ENCODE measurements around the gene SLC5A1. TPM values are rescaled to one million over a fixed set of nuclear protein-coding genes. Genes with fewer than 3 reads are reported as not detected.

Gene SLC5A1
- total RNA-seq, 1 experiment from 2014 or later: not detected

GRCh38 chr22:32083000-32083399 is 39.9 kb downstream of the SLC5A1 start (continued):
- no peak for TF ChIP-seq ZNF425 (CRISPR knock-in tag; conservative IDR thresholded peaks at IDR 0.05)
- TF ChIP-seq ZNF396 (CRISPR knock-in tag; IDR thresholded peaks at IDR 0.05; ENCODE audit: borderline replicate concordance): no peak
- TF ChIP-seq, protein P1, sequence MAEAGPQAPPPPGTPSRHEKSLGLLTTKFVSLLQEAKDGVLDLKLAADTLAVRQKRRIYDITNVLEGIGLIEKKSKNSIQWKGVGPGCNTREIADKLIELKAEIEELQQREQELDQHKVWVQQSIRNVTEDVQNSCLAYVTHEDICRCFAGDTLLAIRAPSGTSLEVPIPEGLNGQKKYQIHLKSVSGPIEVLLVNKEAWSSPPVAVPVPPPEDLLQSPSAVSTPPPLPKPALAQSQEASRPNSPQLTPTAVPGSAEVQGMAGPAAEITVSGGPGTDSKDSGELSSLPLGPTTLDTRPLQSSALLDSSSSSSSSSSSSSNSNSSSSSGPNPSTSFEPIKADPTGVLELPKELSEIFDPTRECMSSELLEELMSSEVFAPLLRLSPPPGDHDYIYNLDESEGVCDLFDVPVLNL (CRISPR knock-in tag; IDR thresholded peaks at IDR 0.05; ENCODE audit: borderline replicate concordance, low read depth): no peak
- TF ChIP-seq, protein P2, sequence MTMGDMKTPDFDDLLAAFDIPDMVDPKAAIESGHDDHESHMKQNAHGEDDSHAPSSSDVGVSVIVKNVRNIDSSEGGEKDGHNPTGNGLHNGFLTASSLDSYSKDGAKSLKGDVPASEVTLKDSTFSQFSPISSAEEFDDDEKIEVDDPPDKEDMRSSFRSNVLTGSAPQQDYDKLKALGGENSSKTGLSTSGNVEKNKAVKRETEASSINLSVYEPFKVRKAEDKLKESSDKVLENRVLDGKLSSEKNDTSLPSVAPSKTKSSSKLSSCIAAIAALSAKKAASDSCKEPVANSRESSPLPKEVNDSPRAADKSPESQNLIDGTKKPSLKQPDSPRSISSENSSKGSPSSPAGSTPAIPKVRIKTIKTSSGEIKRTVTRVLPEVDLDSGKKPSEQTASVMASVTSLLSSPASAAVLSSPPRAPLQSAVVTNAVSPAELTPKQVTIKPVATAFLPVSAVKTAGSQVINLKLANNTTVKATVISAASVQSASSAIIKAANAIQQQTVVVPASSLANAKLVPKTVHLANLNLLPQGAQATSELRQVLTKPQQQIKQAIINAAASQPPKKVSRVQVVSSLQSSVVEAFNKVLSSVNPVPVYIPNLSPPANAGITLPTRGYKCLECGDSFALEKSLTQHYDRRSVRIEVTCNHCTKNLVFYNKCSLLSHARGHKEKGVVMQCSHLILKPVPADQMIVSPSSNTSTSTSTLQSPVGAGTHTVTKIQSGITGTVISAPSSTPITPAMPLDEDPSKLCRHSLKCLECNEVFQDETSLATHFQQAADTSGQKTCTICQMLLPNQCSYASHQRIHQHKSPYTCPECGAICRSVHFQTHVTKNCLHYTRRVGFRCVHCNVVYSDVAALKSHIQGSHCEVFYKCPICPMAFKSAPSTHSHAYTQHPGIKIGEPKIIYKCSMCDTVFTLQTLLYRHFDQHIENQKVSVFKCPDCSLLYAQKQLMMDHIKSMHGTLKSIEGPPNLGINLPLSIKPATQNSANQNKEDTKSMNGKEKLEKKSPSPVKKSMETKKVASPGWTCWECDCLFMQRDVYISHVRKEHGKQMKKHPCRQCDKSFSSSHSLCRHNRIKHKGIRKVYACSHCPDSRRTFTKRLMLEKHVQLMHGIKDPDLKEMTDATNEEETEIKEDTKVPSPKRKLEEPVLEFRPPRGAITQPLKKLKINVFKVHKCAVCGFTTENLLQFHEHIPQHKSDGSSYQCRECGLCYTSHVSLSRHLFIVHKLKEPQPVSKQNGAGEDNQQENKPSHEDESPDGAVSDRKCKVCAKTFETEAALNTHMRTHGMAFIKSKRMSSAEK (CRISPR knock-in tag; IDR thresholded peaks at IDR 0.05; ENCODE audit: borderline replicate concordance): no peak
- TF ChIP-seq JUN (CRISPR knock-in tag; IDR thresholded peaks at IDR 0.05): no peak
- TF ChIP-seq IRF1 (CRISPR knock-in tag; IDR thresholded peaks at IDR 0.05): no peak

DNA sequence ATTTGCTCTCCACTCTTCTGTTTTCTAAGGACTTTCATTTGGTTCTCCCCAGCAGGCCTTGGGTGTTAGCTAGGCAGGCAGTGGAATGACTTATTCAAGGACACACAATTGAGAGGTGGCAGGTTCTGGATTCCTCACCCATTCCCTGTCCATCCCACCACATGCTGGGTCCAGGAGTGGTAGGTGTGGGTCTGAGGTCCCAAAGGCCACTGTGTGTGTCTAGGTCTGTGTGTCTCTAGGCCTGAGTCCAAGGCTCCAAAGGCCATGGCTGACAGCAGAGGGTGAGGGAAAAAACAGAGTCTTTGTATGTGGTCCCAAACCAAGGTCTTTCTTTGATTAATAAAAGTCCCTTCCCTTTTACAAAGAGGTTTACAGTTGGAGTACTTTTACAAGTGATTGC is 40.8 kb downstream of the SLC5A1 start:
- ChIA-PET POLR2A (no interaction called here), CTCF (interaction anchor here (6.5 to 9.6 kb wide), 2 partner anchors 106 to 113 kb away, joined by 46 to 137 read pairs; no protein-coding TSS in a partner anchor)
- no peak overlapping the region for H3K27ac Mint-ChIP-seq
- H3K27me3 Mint-ChIP-seq (ENCODE audit: low read depth): peaks cover 10% of the 10 kb centered on the region; the same call in 1 of the 2 replicates
- no peaks in the 10 kb centered on the region for H3K4me1 Mint-ChIP-seq
- TF ChIP-seq, protein P3, sequence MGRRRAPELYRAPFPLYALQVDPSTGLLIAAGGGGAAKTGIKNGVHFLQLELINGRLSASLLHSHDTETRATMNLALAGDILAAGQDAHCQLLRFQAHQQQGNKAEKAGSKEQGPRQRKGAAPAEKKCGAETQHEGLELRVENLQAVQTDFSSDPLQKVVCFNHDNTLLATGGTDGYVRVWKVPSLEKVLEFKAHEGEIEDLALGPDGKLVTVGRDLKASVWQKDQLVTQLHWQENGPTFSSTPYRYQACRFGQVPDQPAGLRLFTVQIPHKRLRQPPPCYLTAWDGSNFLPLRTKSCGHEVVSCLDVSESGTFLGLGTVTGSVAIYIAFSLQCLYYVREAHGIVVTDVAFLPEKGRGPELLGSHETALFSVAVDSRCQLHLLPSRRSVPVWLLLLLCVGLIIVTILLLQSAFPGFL (CRISPR knock-in tag; IDR thresholded peaks at IDR 0.05; ENCODE audit: borderline replicate concordance): no peak
- TF ChIP-seq GRHL2 (CRISPR knock-in tag; IDR thresholded peaks at IDR 0.05; ENCODE audit: insufficient replicate concordance, severe bottlenecking): no peak
- TF ChIP-seq NFYB (CRISPR knock-in tag; conservative IDR thresholded peaks at IDR 0.05; ENCODE audit: low read depth): no peak
- TF ChIP-seq FOXK1 (CRISPR knock-in tag; IDR thresholded peaks at IDR 0.05): no peak
- no peak for TF ChIP-seq MXD4 (CRISPR knock-in tag; IDR thresholded peaks at IDR 0.05; ENCODE audit: borderline replicate concordance)
- no peak for TF ChIP-seq KAT7 (CRISPR knock-in tag; IDR thresholded peaks at IDR 0.05; ENCODE audit: borderline replicate concordance)
- TF ChIP-seq, protein P4, sequence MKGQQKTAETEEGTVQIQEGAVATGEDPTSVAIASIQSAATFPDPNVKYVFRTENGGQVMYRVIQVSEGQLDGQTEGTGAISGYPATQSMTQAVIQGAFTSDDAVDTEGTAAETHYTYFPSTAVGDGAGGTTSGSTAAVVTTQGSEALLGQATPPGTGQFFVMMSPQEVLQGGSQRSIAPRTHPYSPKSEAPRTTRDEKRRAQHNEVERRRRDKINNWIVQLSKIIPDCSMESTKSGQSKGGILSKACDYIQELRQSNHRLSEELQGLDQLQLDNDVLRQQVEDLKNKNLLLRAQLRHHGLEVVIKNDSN (CRISPR knock-in tag; IDR thresholded peaks at IDR 0.05): no peak
- no peak for TF ChIP-seq TEAD1 (CRISPR knock-in tag; IDR thresholded peaks at IDR 0.05)
- TF ChIP-seq SMAD4 (CRISPR knock-in tag; IDR thresholded peaks at IDR 0.05): no peak
- TF ChIP-seq, protein P5, sequence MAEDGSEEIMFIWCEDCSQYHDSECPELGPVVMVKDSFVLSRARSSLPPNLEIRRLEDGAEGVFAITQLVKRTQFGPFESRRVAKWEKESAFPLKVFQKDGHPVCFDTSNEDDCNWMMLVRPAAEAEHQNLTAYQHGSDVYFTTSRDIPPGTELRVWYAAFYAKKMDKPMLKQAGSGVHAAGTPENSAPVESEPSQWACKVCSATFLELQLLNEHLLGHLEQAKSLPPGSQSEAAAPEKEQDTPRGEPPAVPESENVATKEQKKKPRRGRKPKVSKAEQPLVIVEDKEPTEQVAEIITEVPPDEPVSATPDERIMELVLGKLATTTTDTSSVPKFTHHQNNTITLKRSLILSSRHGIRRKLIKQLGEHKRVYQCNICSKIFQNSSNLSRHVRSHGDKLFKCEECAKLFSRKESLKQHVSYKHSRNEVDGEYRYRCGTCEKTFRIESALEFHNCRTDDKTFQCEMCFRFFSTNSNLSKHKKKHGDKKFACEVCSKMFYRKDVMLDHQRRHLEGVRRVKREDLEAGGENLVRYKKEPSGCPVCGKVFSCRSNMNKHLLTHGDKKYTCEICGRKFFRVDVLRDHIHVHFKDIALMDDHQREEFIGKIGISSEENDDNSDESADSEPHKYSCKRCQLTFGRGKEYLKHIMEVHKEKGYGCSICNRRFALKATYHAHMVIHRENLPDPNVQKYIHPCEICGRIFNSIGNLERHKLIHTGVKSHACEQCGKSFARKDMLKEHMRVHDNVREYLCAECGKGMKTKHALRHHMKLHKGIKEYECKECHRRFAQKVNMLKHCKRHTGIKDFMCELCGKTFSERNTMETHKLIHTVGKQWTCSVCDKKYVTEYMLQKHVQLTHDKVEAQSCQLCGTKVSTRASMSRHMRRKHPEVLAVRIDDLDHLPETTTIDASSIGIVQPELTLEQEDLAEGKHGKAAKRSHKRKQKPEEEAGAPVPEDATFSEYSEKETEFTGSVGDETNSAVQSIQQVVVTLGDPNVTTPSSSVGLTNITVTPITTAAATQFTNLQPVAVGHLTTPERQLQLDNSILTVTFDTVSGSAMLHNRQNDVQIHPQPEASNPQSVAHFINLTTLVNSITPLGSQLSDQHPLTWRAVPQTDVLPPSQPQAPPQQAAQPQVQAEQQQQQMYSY (CRISPR knock-in tag; IDR thresholded peaks at IDR 0.05): no peak
- TF ChIP-seq, protein P2 (CRISPR knock-in tag; IDR thresholded peaks at IDR 0.05; ENCODE audit: borderline replicate concordance): no peak
- no peak overlapping the region for H3K4me3 Mint-ChIP-seq
- no peaks in the 10 kb centered on the region for H3K9me3 Mint-ChIP-seq
- no peaks in the 10 kb centered on the region for H3K36me3 Mint-ChIP-seq
- DNase-seq (ENCODE audit: low spot score) (no peak), ATAC-seq (no peak)

Data from WTC11 (cell line).